Tongue (tissue), 2 donors: ENCODE measurements around the gene ASS1. TPM values are rescaled to one million over a fixed set of nuclear protein-coding genes. Genes with fewer than 3 reads are reported as not detected.
A peak's percentile ranks its signal among the peaks of the same experiment; 100 is the strongest.

ENCODE experiments used
- DNase-seq: peaks from one replicate; pipeline ENCODE4 v3.0.0-alpha.2; 2015
- total RNA-seq: library from RNA; depleted of rRNA; stranded (reverse); fragments of >200 nt; gene quantifications from one replicate; pipeline ENCODE4 v1.2.3, GENCODE V29; 2014

Gene ASS1
- total RNA-seq, 1 donor from 2014 or later: 74.5 TPM

GRCh38 chr9:130498918-130499698 lies 54.3 kb downstream of the ASS1 start:
- no peak for DNase-seq

GRCh38 chr9:130499804-130500263 lies 55.1 kb downstream of the ASS1 start:
- DNase-seq: no peak

GRCh38 chr9:130500340-130501180 lies 55.8 kb downstream of the ASS1 start:
- no peak for DNase-seq

GRCh38 chr9:130501639-130502038 lies 56.9 kb downstream of the ASS1 start:
- DNase-seq: no peak

- DNase-seq: no peak
These were observed 63.5 kb downstream of the ASS1 start for GRCh38 chr9:130508218-130508617.

GRCh38 chr9:130512199-130512598 lies 67.4 kb downstream of the ASS1 start:
- no peak for DNase-seq

GRCh38 chr9:130513078-130513477 lies 68.3 kb downstream of the ASS1 start:
- DNase-seq: no peak

- DNase-seq: no peak
These were observed 73.5 kb downstream of the ASS1 start for GRCh38 chr9:130518233-130518632.

GRCh38 chr9:130518943-130519799 lies 74.4 kb downstream of the ASS1 start:
- DNase-seq: no peak

- no peak for DNase-seq
These were observed 75.2 kb downstream of the ASS1 start for GRCh38 chr9:130519927-130520326.

- DNase-seq: no peak
These were observed 77.0 kb downstream of the ASS1 start for GRCh38 chr9:130521715-130522114.

- DNase-seq: peak; percentile 53
These were observed 77.6 kb downstream of the ASS1 start for GRCh38 chr9:130522233-130522808.

GRCh38 chr9:130523921-130524320 lies 79.2 kb downstream of the ASS1 start:
- DNase-seq: no peak

GRCh38 chr9:130526193-130526853 lies 81.6 kb downstream of the ASS1 start:
- DNase-seq: no peak

GRCh38 chr9:130526854-130527650 lies 82.3 kb downstream of the ASS1 start:
- DNase-seq: no peak

- no peak for DNase-seq
These were observed 83.0 kb downstream of the ASS1 start for GRCh38 chr9:130527651-130528310.

- no peak for DNase-seq
These were observed 83.9 kb downstream of the ASS1 start for GRCh38 chr9:130528674-130529073.

GRCh38 chr9:130530938-130531337 lies 86.2 kb downstream of the ASS1 start:
- peak; percentile 67 for DNase-seq

- DNase-seq: no peak
These were observed 86.9 kb downstream of the ASS1 start for GRCh38 chr9:130531670-130532069.
